ENCODE data around the gene PLCB4.

DNA sequence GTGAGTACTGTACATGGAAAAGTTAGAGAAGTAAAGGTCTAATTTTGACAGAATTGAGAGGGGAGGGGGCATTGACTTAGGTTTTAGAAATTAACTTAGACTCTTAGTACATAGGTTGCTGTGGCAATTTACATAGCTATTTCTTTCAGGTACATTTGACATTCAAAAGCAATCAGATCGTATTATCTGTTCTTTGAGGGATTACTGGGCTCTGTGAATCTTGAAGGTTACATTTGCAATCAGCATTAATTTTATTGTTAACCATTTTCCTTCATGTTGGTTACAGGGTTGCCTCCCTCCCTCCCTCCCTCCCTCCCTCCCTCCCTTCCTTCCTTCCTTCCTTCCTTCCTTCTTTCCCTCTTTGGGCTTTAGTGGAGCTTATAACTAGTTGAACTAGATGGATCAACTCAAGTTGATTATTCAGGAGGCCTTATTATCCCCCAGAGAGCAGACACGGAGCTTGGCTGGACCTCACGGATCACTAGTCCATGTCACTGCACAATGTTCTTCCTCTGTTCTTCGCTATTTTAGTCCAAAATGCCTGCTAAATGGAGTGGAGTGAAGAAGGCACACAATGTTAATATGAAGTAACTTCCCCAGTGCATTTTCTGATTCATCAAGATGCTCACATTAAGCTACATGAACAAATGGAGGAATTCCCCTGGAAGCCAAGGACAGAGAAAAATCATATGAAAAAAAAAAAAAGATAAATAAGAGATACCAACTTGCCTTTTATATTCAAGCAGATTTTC, 87.8 kb downstream of the PLCB4 start:
- TF ChIP-seq, protein P1, sequence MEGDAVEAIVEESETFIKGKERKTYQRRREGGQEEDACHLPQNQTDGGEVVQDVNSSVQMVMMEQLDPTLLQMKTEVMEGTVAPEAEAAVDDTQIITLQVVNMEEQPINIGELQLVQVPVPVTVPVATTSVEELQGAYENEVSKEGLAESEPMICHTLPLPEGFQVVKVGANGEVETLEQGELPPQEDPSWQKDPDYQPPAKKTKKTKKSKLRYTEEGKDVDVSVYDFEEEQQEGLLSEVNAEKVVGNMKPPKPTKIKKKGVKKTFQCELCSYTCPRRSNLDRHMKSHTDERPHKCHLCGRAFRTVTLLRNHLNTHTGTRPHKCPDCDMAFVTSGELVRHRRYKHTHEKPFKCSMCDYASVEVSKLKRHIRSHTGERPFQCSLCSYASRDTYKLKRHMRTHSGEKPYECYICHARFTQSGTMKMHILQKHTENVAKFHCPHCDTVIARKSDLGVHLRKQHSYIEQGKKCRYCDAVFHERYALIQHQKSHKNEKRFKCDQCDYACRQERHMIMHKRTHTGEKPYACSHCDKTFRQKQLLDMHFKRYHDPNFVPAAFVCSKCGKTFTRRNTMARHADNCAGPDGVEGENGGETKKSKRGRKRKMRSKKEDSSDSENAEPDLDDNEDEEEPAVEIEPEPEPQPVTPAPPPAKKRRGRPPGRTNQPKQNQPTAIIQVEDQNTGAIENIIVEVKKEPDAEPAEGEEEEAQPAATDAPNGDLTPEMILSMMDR (IDR thresholded peaks at IDR 0.05) = no peak
- TF ChIP-seq POLR2AphosphoS5 (IDR thresholded peaks at IDR 0.05) = no peak
- TF ChIP-seq POLR2A (IDR thresholded peaks at IDR 0.05) = no peak

All from transverse colon (tissue), 4 donors.